Measurements from ENCODE around the gene CELF5.

The CELF5 gene

DNA sequence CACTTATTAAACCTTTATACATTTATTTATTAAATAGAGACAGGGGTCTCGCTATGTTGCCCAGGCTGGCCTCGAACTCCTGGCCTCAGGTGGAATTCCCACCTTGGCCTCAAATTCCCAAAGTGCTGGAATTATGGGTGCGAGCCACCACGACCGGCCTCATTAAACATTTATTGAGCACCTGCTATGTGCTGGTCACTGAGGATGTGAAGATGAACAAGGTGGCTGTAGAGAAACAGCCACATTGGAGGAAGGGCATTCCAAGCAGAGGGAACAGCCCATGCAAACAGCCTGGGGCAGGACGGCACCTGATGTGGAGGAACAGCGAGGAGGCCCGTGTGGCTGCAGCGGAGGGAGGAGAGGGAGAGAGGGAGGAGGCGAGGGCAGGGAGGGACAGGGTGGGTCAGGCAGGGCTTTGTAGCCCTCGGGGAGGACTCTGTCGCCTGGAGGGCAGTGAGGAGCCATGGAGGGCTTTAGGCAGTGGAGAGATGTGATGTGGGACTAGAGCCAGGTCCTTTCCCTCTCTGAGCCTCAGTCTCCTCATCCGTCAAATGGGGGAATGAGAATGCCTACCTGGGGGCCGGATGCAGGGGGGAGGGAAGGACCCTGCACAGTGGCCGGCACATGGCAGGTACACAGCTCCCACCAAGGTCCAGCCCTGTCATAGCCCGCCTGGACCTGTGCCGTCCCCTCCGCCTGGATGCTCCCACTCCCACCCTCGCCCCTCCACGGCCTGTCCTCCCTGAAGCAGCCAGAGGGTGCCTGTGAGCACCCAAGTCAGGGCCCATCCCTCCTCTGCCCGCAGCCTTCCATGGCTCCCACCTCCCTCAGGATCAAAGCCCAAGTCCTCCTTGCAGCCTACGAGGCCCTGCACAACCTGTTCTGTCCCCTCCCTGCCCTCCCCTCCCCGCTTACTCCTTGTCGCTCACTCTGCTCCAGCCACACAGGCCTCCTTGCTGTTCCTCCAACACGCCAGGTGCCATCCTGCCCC, 120.4 kb downstream of the CELF5 start:
- DNase-seq (ENCODE audit: low spot score), result no peak

DNA sequence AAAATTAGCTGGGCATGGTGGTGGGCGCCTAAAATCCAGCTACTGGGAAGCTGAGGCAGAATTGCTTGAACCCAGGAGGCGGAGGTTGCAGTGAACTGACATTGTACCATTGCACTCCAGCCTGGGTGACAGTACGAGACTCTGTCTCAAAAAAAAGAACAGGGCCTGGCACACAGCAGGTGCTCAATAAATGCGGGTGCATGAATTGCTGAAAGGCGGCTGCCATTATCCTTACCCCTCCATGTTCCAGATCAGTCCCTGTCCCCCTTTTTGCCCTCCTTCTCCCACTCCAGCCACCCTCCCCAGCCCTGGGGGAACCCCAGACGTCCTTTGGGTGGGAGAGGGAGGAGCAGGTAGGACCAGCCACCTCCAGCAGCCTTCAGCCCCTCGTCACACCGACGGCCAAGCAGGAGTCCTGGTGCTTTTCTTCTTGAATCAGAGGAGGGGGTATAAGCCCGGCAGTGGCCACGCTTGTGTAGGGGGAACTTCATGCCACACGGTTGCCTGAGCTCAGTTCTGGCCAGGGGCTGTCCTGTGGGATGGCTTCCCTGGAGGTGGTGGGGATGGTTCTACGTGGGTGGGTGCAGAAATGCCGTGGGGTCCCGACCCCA, 121.5 kb downstream of the CELF5 start:
- DNase-seq (ENCODE audit: low spot score), result no peak
